Measurements from ENCODE around the gene C2CD3. TPM values are rescaled to one million over a fixed set of nuclear protein-coding genes. Genes with fewer than 3 reads are reported as not detected.
A peak's percentile ranks its signal among the peaks of the same experiment; 100 is the strongest.

Gene C2CD3
- total RNA-seq (10 to 100 TPM; 10.0 to 14.5 TPM), polyA plus RNA-seq (1 to 10 TPM; 3.1 to 3.4 TPM)

GRCh38 chr11:74170694-74171629 lies at the start of gene C2CD3, which contains the start of gene PPME1:
C2CD3 (minus strand) TSS chr11:74171002; CDS start chr11:74170792, 210 bp downstream.
PPME1 (plus strand) TSS chr11:74171289; CDS start chr11:74171422, 133 bp downstream.
- Histone ChIP-seq H3K27ac (ENCODE audit: low read depth in 1 of 2, low read length in 2 of 2) (peak within 1 kb of the TSS; percentile 88 to 92), H3K9me3 (ENCODE audit: control insufficient read depth in 4 of 4, low read length in 3 of 4) (no peaks in the 10 kb centered on the region), H3K27me3 (ENCODE audit: control insufficient read depth in 4 of 4, insufficient read depth in 4 of 4, low read length in 3 of 4) (no peaks in the 10 kb centered on the region), H3K4me1 (ENCODE audit: control insufficient read depth in 4 of 4, insufficient read depth in 4 of 4, low read length in 3 of 4) (peaks cover 5 to 22% (median 16%) of the 10 kb centered on the region in 4 donors), H3K9ac (ENCODE audit: low read depth in 1 of 2, low read length in 2 of 2) (peak within 1 kb of the TSS; percentile 85 to 92), H3K36me3 (ENCODE audit: control insufficient read depth in 4 of 4, insufficient read depth in 3 of 4, low read depth in 1 of 4, low read length in 3 of 4) (peaks cover 1 to 15% (median 7%) of the 10 kb centered on the region in 4 donors), H3K4me3 (ENCODE audit: low read depth in 1 of 3, low read length in 3 of 3) (peak within 1 kb of the TSS; percentile 71 to 96 (median 94))
- under 1% methylated on average over 68 of the region's 68 CpGs for WGBS
- peak; percentile 78 for TF ChIP-seq JUND (IDR thresholded peaks at IDR 0.05)
- peak; percentile 77 for TF ChIP-seq TAF1 (conservative IDR thresholded peaks at IDR 0.05)
- TF ChIP-seq REST (IDR thresholded peaks at IDR 0.05), result peak; percentile 92
- TF ChIP-seq MAX (IDR thresholded peaks at IDR 0.05), result peak; percentile 93
- peak; percentile 97 for TF ChIP-seq YY1 (IDR thresholded peaks at IDR 0.05)
- peak; percentile 47 to 49 for TF ChIP-seq RAD21 (IDR thresholded peaks at IDR 0.05)
- TF ChIP-seq SP1 (IDR thresholded peaks at IDR 0.05), result peak; percentile 95
- no peak for TF ChIP-seq CTCF (IDR thresholded peaks at IDR 0.05; ENCODE audit: low read depth, low read length, missing input control)
- TF ChIP-seq FOXA2 (IDR thresholded peaks at IDR 0.05), result peak; percentile 26
- peak; percentile 93 for TF ChIP-seq ZBTB33 (IDR thresholded peaks at IDR 0.05)
- TF ChIP-seq ATF3 (IDR thresholded peaks at IDR 0.05), result peak; percentile 43
- peak; percentile 81 to 83 for TF ChIP-seq HNF4A (conservative IDR thresholded peaks at IDR 0.05)
- TF ChIP-seq EGR1 (IDR thresholded peaks at IDR 0.05; ENCODE audit: low read depth in 2 of 2), result peak; percentile 95 to 97
- TF ChIP-seq HNF4G (IDR thresholded peaks at IDR 0.05), result peak; percentile 44
- TF ChIP-seq GABPA (IDR thresholded peaks at IDR 0.05 in 1 of 2, conservative IDR thresholded peaks at IDR 0.05 in 1 of 2), result peak; percentile 95 to 99
- TF ChIP-seq NR2F2 (IDR thresholded peaks at IDR 0.05), result peak; percentile 79
- TF ChIP-seq RXRA (IDR thresholded peaks at IDR 0.05), result peak; percentile 99 to 100
- no peak for TF ChIP-seq FOXA1 (IDR thresholded peaks at IDR 0.05)
- peak; percentile 98 for DNase-seq (ENCODE audit: low spot score)

All from liver (tissue), 9 donors.